ENCODE measurements around the gene DHRS1.
A peak's percentile ranks its signal among the peaks of the same experiment; 100 is the strongest.

The DHRS1 gene

GRCh38 chr14:24327303-24327702, 27.7 kb upstream of the DHRS1 start:
- peak; percentile 24 to 51 (median 37) for DNase-seq

DNA sequence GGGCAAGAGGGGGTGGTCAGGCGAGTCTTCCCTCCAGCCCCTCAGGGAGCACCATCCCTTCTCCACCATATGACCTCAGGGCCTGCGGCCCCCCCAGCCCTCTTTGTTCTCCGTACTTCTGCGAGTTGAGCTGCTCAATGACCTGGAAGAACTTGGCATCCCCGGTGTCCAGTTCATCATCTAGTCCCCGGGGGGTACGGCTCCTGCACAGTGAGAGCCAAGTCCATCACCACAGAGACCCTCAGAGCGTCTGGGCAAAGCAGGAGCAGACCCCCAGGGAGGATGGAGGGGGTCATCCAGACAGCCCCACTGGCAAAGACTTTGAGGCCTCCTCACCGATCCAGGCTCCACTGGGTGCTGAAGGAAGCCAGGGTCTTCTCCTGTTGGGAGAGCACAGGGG, 26.4 kb upstream of the DHRS1 start:
- no peak for DNase-seq

DNA sequence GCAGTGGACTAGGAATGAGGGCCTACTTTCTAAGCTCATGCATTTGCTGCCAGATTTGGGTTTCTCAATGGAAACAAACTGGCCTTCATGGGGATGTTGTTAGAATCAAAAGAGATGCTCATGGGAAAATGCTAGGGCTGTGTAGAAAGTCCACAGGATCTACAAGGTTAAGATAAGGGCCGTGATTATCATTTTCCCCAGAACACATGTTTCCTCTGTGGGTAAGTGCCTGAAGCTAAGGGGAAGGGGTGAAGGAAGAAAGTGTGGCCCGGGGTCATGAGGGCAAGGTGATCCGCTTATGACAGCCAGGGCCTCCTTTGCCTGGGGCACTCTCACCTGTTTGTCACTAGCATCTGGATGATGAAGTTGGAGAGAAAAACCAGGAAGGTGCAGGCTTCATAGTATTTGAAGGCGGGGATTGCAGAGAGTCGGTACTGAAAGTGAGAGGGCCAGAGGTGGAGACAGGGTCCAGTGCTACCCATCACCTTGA, 25.5 kb upstream of the DHRS1 start:
- DNase-seq, result no peak

- no peak for DNase-seq
Observed at GRCh38 chr14:24324024-24324423, 24.4 kb upstream of the DHRS1 start.

DNA sequence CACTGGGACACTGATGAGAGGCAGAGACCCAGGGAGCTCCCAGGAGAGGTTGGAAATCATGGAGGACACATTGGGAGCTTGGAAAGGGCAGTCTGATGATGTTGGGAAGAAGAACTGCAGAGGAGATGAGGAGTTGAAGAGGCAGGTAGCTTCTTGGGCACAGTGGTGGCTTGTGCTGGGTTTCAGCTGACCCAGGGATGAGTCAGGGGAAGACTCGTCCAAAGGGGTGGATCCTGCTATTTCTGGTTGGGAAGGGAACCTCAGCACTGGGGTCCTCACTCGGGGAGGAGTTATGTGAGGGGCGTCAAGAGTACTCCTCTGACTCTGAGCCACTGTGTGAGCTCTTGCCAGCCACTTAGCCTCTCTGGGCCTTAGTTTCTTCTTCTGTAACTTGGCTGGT, 23.8 kb upstream of the DHRS1 start:
- no peak for DNase-seq

DNA sequence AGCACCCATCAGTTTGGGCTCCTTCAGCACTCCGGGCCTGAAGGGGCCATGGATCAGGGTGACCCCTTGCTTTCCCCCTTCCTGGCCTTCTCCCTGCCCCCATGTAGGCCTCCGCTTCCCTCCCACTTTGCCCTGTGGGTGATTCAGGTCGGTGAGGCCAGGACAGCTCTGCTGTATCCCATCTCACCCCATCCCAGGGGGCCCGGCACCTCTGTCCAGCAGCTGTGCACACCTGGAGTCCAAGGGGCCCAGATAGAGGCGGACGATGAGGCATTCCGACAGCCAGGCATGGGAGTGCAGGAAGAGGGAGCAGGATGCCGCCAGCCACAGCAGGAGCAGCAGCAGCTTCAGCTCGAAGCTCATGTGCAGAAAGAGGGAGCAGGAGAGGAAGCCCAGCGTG, 23.1 kb upstream of the DHRS1 start:
- no peak for DNase-seq

DNA sequence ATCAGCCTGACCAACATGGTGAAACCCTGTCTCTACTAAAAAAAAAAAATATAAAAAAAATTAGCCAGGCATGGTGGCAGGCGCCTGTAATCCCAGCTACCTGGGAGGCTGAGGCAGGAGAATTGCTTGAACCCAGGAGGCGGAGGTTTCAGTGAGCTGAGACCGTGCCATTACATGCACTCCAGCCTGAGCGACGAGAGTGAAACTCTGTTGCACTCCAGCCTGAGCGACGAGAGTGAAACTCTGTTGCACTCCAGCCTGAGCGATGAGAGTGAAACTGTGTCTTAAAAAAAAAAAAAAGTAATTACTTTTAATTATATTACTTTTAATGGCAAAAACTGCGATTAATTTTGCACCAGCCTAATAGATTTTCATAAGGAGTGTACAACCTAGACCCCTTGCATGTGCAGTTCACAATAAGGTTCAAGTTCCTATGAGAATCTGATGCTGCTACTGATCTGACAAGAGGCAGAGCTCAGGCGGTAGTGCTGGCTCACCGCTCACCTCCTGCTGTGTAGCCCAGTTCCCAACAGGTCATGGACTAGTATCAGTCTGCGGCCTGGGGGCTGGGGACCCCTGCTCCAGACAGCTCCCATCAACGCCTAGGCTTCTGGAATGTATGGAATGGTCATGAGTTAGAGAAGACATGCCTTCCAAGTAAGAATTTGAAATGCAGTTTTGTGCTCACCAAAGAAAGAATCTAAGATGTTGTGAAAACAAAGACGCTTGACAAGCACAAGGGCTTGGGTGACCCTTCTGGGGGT, 21.8 kb upstream of the DHRS1 start:
- no peak for DNase-seq

- peak; percentile 38 to 70 (median 54) for DNase-seq
Observed at GRCh38 chr14:24317141-24317928, 17.8 kb upstream of the DHRS1 start.

DNA sequence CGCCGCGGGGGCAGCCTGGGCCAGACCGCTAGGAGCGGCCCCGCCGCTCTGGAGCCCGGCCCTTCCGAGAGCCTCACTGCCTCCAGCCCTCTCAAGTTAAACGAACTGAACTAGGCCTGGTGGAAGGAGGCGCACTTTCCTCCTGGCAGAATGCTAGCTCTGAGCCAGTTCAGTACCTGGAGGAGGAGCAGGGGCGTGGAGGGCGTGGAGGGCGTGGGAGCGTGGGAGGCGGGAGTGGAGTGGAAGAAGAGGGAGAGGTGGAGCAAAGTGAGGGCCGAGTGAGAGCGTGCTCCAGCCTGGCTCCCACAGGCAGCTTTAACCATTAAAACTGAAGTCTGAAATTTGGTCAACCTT, 17.0 kb upstream of the DHRS1 start:
- DNase-seq, result no peak

DNA sequence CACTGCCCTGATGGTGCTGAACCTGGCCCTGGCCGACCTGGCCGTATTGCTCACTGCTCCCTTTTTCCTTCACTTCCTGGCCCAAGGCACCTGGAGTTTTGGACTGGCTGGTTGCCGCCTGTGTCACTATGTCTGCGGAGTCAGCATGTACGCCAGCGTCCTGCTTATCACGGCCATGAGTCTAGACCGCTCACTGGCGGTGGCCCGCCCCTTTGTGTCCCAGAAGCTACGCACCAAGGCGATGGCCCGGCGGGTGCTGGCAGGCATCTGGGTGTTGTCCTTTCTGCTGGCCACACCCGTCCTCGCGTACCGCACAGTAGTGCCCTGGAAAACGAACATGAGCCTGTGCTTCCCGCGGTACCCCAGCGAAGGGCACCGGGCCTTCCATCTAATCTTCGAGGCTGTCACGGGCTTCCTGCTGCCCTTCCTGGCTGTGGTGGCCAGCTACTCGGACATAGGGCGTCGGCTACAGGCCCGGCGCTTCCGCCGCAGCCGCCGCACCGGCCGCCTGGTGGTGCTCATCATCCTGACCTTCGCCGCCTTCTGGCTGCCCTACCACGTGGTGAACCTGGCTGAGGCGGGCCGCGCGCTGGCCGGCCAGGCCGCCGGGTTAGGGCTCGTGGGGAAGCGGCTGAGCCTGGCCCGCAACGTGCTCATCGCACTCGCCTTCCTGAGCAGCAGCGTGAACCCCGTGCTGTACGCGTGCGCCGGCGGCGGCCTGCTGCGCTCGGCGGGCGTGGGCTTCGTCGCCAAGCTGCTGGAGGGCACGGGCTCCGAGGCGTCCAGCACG, 16.4 kb upstream of the DHRS1 start:
- DNase-seq, result no peak

DNA sequence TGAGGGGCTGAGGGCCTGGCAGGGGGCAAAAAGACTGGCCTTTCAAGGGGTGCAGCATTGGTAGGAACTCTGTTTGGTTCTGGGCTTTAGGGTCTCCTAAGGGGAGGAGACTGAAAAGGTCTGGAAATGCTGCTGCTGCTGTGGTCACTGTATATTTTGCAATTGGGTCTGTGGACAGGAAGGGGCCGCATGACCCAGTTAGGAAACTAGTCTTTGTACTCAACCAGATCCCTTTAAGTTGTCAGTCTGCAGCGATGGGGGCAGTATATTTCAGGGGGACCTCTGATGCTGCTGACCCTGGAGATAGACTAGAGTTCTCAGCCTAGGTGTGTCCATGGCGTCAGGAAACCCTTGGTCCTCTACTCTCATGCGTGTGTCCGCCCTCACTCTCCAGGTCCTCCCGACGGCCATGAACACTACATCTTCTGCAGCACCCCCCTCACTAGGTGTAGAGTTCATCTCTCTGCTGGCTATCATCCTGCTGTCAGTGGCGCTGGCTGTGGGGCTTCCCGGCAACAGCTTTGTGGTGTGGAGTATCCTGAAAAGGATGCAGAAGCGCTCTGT, 15.7 kb upstream of the DHRS1 start:
- no peak for DNase-seq

DNA sequence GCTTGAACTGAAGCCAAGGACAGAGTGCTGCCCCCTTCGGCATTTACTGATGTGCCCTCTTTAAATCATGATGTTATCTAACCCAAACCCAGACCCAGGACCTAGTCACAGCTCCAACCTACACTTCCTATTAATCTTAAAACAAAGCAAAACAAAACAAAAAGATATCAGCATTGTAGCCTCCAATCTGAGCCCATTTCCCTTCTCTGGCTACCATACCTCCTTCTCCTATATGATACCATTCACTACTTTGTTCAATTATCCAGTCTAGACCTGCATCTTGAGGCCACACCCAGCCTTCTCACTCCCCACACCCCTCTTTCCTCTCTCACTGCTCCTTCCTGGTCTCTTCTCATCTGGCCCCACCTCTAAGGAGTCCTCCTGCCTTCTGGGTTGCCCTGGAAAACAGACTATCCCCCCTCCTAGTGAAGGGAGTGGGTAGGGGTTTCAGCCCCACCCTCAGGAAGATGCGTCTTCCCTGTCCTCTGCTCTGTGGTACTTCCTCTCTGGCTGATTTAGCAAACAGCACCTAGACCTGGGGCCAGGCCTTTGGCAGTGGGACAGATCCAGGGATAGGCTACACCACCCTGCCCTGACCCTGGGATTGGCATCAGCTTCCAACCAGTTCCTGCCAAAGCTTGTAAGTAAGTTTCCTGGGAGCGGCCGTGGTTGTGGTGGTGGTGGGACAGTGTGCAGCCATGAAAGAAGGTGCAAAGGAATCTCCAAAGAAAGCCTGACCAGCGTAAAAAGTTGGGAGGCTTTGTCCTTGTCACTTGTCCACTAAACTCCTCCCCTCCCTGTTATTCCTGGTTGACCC, 15.0 kb upstream of the DHRS1 start:
- no peak for DNase-seq

GRCh38 chr14:24313913-24314312, 14.3 kb upstream of the DHRS1 start:
- DNase-seq, result no peak

- peak; percentile 77 to 89 (median 84) for DNase-seq
Observed at GRCh38 chr14:24312736-24313507, 13.3 kb upstream of the DHRS1 start.

GRCh38 chr14:24311837-24312615, 12.4 kb upstream of the DHRS1 start:
- peak; percentile 80 to 92 (median 86) for DNase-seq

DNA sequence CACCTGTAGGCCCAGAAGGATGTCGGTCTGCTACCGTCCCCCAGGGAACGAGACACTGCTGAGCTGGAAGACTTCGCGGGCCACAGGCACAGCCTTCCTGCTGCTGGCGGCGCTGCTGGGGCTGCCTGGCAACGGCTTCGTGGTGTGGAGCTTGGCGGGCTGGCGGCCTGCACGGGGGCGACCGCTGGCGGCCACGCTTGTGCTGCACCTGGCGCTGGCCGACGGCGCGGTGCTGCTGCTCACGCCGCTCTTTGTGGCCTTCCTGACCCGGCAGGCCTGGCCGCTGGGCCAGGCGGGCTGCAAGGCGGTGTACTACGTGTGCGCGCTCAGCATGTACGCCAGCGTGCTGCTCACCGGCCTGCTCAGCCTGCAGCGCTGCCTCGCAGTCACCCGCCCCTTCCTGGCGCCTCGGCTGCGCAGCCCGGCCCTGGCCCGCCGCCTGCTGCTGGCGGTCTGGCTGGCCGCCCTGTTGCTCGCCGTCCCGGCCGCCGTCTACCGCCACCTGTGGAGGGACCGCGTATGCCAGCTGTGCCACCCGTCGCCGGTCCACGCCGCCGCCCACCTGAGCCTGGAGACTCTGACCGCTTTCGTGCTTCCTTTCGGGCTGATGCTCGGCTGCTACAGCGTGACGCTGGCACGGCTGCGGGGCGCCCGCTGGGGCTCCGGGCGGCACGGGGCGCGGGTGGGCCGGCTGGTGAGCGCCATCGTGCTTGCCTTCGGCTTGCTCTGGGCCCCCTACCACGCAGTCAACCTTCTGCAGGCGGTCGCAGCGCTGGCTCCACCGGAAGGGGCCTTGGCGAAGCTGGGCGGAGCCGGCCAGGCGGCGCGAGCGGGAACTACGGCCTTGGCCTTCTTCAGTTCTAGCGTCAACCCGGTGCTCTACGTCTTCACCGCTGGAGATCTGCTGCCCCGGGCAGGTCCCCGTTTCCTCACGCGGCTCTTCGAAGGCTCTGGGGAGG, 11.3 kb upstream of the DHRS1 start, which contains the start of gene LTB4R:
Gene LTB4R, plus strand, starts transcription at position 857 of the 959 bp plus-strand sequence. CDS start 4,150 bp downstream, outside the sequence.
- peak in 2 of 3 donors; percentile 43 to 61 for DNase-seq

DNA sequence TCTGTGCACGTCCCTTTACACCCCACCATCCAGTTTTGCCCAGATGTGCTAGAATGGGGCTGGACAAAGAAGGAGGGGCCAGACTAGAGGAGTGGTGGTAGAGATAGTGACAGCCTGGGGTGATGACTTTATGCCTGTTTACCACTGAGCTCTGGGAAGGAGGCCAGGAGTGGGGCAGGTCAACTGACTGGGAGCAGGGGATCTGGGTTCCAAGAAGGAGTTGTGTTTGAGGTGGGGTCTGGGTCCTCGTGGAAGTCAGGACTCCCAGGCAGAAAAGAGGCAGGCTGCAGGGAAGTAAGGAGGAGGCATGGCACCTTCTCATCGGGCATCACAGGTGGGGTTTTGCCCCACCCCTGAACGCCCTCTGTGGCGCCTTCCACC, 10.7 kb upstream of the DHRS1 start:
- no peak for DNase-seq

- DNase-seq, result no peak
Observed at GRCh38 chr14:24309538-24310264, 10.1 kb upstream of the DHRS1 start, which contains the start of gene LTB4R2. Gene LTB4R2, plus strand, starts transcription at chr14:24310140. Its CDS starts 525 bp downstream, at chr14:24310665.
